Parathyroid adenoma (tissue), 2 donors: ENCODE measurements around the gene KCNAB3.

Experiments
- H2AFZ ChIP-seq: fragments of 300-600 bp; sonication (generic); one replicate; pipeline ENCODE4 v1.7.0; 2017; ENCODE audit warnings: antibody characterized with exemption, mild to moderate bottlenecking
- H3K27ac ChIP-seq: fragments of 300-600 bp; sonication (generic); one replicate; pipeline ENCODE4 v1.7.0; 2017
- H3K27me3 ChIP-seq: fragments of 300-600 bp; sonication (generic); one replicate; pipeline ENCODE4 v1.7.0; 2017; ENCODE audit warnings: low read length; ENCODE audit not compliant: control insufficient read depth, insufficient read depth
- H3K36me3 ChIP-seq: fragments of 300-600 bp; sonication (generic); one replicate; pipeline ENCODE4 v1.7.0; 2017; ENCODE audit warnings: low read length; ENCODE audit not compliant: control insufficient read depth, insufficient read depth
- H3K4me1 ChIP-seq: fragments of 300-600 bp; sonication (generic); one replicate; pipeline ENCODE4 v1.7.0; 2017; ENCODE audit warnings: control low read depth
- H3K4me2 ChIP-seq: fragments of 300-600 bp; sonication (generic); one replicate; pipeline ENCODE4 v1.7.0; 2017; ENCODE audit warnings: low read length
- H3K4me3 ChIP-seq: fragments of 300-600 bp; sonication (generic); one replicate; pipeline ENCODE4 v1.7.0; 2017; ENCODE audit warnings: low read depth, low read length
- H3K79me2 ChIP-seq: fragments of 300-600 bp; sonication (generic); one replicate; pipeline ENCODE4 v1.7.0; 2017; ENCODE audit warnings: control low read depth
- H3K9ac ChIP-seq: fragments of 300-600 bp; sonication (generic); one replicate; pipeline ENCODE4 v1.7.0; 2017; ENCODE audit warnings: mild to moderate bottlenecking
- H3K9me3 ChIP-seq: fragments of 300-600 bp; sonication (generic); one replicate; pipeline ENCODE4 v1.7.0; 2017; ENCODE audit warnings: low read length; ENCODE audit not compliant: control insufficient read depth
- TF ChIP-seq, protein P1 (sequence below): fragments of 300-600 bp; sonication (generic); IDR thresholded peaks from one replicate; pipeline ENCODE4 v1.7.0; 2017; ENCODE audit warnings: antibody characterized with exemption, mild to moderate bottlenecking
- donor health status: primary hyperparathyroidism.

Gene KCNAB3

DNA sequence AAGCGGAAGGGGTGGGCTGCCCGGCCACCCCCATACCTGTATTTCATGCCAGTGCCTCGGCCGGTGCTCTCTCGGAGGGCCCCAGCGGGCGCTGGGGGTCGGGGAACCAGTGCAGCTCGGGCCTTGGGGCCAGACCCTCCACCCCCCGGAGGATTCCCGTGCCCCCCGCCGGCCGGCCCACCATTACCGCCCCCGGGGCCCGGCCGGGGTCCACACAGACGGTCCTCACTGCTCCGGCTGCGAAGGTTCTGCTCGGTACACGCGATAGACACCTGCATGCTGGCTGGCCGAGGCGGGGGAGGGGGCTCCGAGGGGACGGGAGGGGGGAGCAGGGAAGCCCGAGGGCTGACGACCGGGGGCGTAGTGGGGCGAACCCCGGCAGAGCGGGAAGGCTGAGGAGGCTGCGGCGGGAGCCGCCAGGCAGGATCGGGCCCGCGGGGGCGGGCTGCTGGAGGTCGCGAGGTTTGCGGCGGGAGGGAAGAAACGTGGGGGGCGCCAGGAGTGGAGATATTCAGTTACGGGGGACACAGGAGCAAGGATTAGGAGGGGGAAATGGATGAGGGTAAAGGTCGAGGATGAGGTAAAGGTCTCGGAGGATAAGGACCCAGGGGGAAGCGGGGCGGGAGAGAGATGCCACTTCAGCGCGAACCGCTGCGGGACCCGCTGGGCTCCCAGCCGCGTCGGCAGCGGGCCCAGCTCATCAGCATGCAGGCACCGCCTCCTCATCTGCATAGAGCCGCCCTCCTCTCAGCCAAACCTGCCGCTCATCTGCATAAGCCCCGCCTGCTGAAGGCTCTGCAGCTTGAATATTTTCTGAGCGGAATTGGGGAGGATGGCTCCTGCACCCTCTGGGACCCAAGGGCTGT lies at the start of gene KCNAB3:
KCNAB3 (minus strand) TSS at position 699 of the 866 bp plus-strand sequence; CDS start at position 278, 421 bp downstream.
- TF ChIP-seq, protein P1, sequence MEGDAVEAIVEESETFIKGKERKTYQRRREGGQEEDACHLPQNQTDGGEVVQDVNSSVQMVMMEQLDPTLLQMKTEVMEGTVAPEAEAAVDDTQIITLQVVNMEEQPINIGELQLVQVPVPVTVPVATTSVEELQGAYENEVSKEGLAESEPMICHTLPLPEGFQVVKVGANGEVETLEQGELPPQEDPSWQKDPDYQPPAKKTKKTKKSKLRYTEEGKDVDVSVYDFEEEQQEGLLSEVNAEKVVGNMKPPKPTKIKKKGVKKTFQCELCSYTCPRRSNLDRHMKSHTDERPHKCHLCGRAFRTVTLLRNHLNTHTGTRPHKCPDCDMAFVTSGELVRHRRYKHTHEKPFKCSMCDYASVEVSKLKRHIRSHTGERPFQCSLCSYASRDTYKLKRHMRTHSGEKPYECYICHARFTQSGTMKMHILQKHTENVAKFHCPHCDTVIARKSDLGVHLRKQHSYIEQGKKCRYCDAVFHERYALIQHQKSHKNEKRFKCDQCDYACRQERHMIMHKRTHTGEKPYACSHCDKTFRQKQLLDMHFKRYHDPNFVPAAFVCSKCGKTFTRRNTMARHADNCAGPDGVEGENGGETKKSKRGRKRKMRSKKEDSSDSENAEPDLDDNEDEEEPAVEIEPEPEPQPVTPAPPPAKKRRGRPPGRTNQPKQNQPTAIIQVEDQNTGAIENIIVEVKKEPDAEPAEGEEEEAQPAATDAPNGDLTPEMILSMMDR = no peak
- Histone ChIP-seq H3K27me3 (no peaks in the 10 kb centered on the region), H3K4me3 (no peak within 1 kb of the TSS), H3K4me2 (no peak within 1 kb of the TSS), H2AFZ (no peak within 1 kb of the TSS), H3K27ac (no peak within 1 kb of the TSS), H3K36me3 (no peaks in the 10 kb centered on the region), H3K9ac (no peak within 1 kb of the TSS), H3K79me2 (no peaks in the 10 kb centered on the region), H3K9me3 (no peaks in the 10 kb centered on the region), H3K4me1 (peaks cover 5% of the 10 kb centered on the region)

DNA sequence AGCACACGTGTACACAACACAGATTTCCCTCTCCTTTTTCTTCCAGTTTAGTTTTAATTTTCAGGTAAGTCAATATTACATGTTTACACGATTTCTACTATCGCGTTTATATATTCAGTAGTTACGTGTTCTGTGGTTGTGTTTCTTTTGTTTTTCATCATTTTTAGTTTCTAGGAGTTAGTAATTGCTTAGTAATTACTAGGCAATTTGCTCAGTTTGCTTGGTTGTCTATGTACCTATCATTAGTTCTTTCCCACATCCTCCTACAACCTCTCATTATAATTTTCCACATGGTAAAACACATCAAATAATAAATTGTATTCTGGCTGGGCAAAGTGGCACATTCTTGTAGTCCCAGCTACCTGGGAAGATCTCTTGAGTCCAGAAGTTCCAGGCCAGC lies 48.1 kb upstream of the KCNAB3 start:
- no peak overlapping the region for H3K4me2 ChIP-seq
- no peak overlapping the region for H3K9ac ChIP-seq
- no peaks in the 10 kb centered on the region for H3K9me3 ChIP-seq
- no peak overlapping the region for H2AFZ ChIP-seq
- H3K79me2 ChIP-seq = no peaks in the 10 kb centered on the region
- no peaks in the 10 kb centered on the region for H3K4me1 ChIP-seq
- H3K36me3 ChIP-seq = no peaks in the 10 kb centered on the region
- TF ChIP-seq, protein P1 = no peak
- no peak overlapping the region for H3K27ac ChIP-seq
- no peak overlapping the region for H3K4me3 ChIP-seq
- H3K27me3 ChIP-seq = no peaks in the 10 kb centered on the region

DNA sequence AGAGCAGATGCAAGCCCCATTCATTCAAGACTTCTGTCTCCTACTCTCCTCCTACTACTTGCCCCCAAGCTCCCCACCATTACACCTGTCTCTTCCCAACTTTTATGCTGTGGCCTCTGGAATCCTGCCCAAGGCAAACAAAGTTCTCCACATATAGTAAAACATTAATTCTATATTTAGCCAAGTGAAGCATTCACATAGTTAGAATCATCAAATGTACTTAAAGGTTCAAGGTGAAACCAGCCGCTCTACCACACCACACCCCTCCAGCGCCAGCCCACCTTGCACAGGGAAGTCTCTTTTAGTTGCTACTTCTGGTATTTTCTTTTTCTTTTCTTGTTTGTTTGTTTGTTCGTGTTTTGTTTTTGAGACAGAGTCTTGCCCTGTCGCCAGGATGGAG lies 47.4 kb upstream of the KCNAB3 start:
- H2AFZ ChIP-seq = no peak overlapping the region
- no peak overlapping the region for H3K4me2 ChIP-seq
- no peak overlapping the region for H3K27ac ChIP-seq
- TF ChIP-seq, protein P1 = no peak
- no peaks in the 10 kb centered on the region for H3K4me1 ChIP-seq
- H3K79me2 ChIP-seq = no peaks in the 10 kb centered on the region
- no peaks in the 10 kb centered on the region for H3K27me3 ChIP-seq
- H3K9ac ChIP-seq = no peak overlapping the region
- H3K4me3 ChIP-seq = no peak overlapping the region
- no peaks in the 10 kb centered on the region for H3K36me3 ChIP-seq
- no peaks in the 10 kb centered on the region for H3K9me3 ChIP-seq

DNA sequence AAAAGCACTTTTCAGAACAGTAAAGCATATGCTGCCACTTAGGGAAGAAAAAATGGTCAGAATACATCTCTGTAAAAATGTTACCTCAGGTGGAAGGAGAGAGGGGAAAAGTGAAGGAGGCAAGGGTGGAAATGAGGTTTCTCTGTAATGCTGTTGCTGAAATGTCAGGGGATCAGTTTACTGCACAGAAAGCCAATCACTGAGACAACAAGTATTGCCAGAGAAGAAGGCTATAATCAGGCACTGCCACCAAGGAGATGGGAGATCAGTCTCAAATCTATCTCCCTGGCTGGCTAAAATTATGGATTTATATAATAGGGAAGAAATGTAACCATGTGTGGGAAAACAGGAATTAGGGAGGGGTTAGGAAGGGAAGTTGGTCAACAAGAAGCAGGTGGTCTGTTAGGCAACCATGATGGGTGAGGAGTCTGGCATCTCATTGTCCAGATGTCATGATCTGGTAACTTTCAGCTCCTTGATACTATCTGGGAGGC lies 45.0 kb upstream of the KCNAB3 start:
- Histone ChIP-seq H3K27ac (no peak overlapping the region), H2AFZ (no peak overlapping the region), H3K4me2 (no peak overlapping the region), H3K27me3 (no peaks in the 10 kb centered on the region), H3K79me2 (no peaks in the 10 kb centered on the region), H3K4me3 (no peak overlapping the region), H3K36me3 (no peaks in the 10 kb centered on the region), H3K9ac (no peak overlapping the region), H3K9me3 (no peaks in the 10 kb centered on the region), H3K4me1 (no peaks in the 10 kb centered on the region)
- TF ChIP-seq, protein P1 = no peak
